Measurements from ENCODE around the gene AUTS2.
"Not testable (repeated sequence)": the region's sequence is repeated elsewhere in the genome, so short reads cannot be mapped to it uniquely, and the experiment has no call there.

AUTS2 gene

DNA sequence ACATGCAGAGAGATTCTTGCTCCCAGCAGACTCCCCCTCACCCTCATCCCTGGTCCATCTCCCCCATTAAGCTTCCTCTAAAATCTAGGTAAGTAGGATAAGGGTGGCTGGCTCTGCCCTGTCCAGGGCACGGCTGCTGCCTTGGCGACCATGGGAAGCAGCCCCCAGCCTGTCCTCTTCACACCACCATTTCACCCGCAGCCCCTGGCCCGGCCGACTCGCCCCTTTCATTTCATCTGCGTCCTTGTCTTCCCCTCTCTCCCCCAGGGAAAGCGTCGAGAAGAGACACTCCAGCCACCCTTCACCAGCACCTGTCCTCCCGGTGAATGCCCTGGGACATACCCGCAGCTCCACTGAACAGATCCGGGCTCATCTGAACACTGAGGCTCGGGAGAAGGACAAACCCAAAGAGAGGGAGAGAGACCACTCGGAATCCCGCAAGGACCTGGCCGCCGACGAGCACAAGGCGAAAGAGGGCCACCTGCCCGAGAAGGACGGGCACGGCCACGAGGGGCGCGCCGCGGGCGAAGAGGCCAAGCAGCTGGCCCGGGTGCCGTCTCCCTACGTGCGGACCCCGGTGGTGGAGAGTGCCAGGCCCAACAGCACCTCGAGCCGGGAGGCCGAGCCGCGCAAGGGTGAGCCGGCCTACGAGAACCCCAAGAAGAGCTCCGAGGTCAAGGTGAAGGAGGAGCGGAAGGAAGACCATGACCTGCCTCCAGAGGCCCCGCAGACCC, 1191.4 kb downstream of the AUTS2 start:
- DNase-seq, result no peak

DNA sequence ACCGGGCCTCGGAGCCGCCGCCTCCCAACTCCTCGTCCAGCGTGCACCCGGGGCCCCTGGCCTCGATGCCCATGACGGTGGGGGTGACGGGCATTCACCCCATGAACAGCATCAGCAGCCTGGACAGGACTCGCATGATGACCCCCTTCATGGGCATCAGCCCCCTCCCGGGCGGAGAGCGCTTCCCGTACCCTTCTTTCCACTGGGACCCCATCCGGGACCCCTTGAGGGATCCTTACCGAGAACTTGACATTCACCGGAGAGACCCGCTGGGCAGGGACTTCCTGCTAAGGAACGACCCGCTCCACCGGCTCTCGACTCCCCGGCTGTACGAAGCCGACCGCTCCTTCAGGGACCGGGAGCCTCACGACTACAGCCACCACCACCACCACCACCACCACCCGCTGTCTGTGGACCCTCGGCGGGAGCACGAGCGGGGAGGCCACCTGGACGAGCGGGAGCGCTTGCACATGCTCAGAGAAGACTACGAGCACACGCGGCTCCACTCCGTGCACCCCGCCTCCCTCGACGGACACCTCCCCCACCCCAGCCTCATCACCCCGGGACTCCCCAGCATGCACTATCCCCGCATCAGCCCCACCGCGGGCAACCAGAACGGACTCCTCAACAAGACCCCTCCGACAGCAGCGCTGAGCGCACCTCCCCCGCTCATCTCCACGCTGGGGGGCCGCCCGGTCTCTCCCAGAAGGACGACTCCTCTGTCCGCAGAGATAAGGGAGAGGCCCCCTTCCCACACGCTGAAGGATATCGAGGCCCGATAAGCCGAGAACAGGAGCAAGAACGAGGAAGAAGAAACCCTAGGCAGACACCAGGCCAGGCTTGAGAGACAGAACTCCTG, 1192.2 kb downstream of the AUTS2 start:
- DNase-seq, result no peak

DNA sequence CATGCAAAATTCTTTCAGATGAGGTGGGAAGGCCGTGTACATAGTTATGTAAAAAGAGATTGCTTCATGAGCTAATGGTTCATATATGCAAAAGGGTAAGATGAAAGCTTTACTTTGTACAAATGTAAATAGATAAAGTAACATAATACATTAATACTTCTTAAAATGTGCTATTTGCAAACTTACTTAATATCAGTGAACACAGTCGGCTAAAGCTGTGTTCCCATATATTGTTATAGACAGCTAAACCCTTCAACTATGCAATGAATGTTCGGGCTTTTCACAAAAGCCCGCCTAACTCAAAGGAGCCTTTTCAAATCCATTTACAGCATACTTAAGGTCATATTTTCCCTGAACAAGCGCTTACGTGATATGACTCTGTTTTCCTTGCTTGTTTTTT, 1193.1 kb downstream of the AUTS2 start:
- DNase-seq, result no peak

DNA sequence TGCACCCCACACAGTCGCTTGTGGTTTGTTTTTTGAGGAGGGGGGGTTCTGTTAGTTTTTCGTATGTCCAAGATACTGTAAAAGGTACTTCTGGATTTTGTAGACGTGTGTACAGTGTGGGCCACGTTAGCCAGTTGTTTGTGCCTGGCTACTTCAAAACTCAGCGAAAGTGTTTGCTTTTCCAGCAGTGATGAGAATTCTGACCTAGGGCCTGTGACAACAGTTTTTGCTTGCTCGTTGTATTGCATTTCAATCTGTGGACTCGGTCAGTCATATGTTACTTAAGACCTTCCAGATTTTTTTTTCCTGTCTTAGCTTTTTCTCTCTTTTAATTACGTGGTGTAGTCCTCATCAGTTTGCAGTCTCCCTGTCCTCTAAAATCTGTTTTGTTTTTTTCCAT, 1194.8 kb downstream of the AUTS2 start:
- DNase-seq, result no peak

DNA sequence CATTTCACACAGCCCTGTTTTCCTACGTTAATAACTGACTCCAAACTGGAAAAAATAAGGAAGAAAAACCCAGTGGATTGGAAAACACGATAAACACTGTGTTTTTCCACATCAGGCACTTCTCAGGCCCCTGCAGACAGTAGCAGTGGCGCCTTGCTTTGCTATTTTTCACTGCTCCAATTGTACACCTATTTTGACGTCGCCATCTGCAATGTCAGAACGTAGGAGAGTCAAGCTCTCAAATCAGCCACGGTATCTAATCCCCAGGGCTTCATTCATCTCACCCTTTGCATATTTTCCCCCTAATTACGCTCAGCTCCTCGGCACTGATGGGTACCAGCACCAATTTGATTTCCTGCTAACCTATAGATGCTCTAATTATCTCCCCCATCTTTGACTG, 1195.5 kb downstream of the AUTS2 start:
- no peak for DNase-seq

- DNase-seq, result no peak
Observed at GRCh38 chr7:70794962-70795361, 1196.7 kb downstream of the AUTS2 start.

GRCh38 chr7:70795948-70796347, 1197.7 kb downstream of the AUTS2 start:
- DNase-seq, result no peak

GRCh38 chr7:70797109-70797514, 1198.8 kb downstream of the AUTS2 start:
- DNase-seq, result no peak

DNA sequence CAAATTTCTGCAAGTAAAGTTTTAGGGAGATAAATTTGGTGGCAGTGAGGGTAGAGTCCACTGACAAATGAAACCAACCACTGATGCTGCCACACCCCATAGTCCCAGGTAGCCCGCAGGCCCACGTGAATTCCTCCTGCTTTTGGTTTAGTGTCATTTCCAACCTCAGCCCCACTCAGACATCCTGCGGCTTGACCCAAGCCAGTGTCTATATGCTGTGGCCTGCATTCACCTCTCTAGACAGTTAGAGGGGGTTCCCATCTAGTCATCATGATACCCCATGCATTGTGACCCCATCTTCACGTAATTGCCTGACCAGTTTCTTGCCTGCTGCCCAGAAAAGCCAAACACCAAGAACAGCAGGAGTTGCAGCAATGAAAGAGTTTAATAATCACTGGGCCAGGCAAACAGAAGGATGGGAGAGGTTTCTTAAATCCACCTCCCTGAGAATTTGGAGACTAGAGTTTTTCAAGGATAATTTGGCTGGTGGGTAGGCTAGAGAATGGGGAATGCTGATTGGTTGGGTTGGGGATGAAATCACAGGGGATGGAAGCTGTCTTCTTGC, 1201.6 kb downstream of the AUTS2 start:
- DNase-seq, result no peak

DNA sequence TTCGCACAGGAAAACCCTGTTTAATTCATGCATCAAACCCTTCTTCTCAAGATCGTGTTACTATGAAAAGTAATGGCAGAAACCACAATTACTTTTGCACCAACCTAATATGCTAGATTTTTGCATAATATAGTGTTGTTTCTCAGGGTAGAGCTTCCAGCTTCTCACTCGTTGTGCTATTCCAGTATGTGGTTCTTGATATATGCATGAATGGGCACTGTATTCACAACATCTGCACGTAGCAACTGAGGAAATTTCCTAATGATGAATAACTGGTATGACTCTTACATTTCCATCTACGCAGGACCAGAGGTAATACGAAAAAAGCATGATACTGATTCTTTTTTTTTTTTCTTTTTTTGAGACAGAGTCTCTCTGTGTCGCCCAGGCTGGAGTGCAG, 1207.1 kb downstream of the AUTS2 start:
- DNase-seq, result no peak

- no peak for DNase-seq
Observed at GRCh38 chr7:70807650-70808049, 1209.4 kb downstream of the AUTS2 start.

GRCh38 chr7:70808876-70809275, 1210.6 kb downstream of the AUTS2 start:
- no peak for DNase-seq

- DNase-seq, result no peak
Observed at GRCh38 chr7:70810558-70811139, 1212.4 kb downstream of the AUTS2 start.

DNA sequence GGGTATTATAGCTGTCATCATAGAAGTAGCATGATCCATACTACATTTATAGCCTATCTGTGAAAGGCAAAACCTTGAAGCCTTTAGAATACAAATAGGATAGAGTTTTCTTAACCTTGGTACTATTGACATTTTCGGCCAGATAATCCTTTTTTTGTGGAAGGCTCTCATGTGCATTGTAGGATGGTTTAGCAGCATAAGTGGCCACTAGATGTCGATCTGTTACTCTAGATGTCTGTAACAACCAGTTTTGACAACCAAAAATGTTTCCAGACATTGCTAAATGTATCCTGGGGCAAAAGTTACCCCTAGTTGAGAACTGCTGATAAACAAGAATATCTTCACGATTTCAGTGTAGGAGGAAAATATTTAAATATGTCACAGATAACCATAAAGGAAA, 1214.2 kb downstream of the AUTS2 start:
- DNase-seq, result no peak

DNA sequence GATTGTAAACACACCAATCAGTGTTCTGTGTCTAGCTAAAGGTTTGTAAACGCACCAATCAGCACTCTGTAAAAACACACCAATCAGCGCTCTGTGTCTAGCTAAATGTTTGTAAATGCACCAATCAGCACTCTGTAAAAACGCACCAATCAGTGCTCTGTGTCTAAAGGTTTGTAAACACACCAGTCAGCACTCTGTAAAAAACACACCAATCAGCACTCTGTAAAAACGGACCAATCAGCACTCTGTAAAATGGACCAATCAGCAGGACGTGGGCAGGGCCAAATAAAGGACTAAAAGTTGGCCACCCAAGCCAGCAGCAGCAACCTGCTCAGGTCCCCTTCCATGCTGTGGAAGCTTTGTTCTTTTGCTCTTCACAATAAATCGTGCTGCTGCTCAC, 1224.2 kb downstream of the AUTS2 start:
- DNase-seq, result not testable (repeated sequence)

DNA sequence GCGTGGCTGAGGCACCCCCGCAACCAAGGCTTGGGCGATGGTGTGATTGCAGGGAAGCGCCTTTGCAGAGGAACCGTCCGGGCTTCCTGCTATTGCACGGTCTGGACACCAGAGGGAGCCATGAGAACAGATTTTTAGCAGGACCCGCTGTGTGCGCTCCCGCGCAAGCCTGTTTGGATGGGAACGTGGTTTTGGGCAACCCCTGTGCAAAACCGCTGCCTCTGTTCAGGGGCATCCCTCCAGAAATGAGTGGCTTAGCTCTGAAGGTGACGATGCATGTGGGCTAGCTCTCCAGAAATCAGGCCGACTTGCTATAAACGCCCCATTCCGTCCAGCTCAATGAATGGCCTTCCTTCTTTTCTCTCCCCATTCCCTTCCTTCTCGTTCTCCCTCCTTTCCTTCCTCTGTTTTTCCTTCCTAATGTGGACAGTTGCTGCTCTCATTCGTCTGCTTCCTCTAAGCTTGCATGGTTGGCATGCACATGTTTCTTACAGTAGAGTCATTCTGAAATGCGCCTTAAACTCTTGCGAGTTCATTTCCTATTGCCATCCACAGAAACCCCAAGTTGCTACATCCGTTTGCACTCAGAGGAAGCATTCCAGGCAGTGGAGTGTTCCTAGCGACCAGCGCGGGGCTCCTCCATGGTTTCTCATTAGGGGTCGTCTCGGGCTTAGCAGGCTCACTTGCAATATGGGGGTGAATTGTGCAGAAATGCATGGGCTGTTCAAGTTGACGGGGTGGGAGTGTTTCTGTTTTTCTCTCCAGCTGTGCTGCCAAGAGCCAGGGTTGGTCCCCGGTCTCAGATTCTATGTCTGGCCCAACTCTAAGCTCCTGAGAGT, 1231.2 kb downstream of the AUTS2 start:
- DNase-seq, result peak; percentile 3

DNA sequence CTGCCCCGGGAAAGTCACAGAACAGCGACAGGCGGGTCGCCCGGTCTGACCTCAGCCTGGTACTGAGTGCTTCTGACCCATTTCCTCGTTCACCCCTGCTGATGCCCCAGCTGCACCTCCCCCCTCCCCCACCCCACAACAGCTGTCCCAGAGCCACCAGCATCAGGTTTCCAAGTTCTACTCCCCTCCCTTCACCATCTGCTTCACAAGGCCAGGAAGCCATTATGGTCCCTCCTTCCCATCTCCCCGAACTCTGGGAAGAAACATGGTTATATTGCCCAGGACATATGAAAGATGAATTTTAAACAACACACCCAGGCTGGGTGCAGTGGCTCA, 1231.8 kb downstream of the AUTS2 start:
- DNase-seq, result no peak

- no peak for DNase-seq
Observed at GRCh38 chr7:70830426-70830825, 1232.2 kb downstream of the AUTS2 start.

DNA sequence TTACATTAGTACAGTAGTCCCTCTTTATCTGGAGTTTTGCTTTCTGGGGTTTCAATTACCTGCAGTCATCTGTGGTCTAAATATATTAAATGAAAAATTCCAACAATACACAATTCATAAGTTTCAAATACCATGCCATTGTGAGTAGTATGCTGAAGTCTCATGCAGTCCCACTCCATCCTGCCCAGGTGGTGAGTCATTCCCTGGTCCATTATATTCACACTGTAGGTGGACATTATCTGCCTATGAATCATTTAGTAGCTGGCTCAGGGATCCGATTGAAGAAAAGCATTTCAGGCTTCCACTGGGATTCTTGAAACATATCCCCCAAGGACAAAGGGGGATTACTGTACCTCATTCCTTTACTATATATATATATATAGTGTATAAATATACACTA, 1235.5 kb downstream of the AUTS2 start:
- peak; percentile 4 for DNase-seq

- no peak for DNase-seq
Observed at GRCh38 chr7:70834424-70834823, 1236.1 kb downstream of the AUTS2 start.

- DNase-seq, result no peak
Observed at GRCh38 chr7:70835658-70836057, 1237.4 kb downstream of the AUTS2 start.

DNA sequence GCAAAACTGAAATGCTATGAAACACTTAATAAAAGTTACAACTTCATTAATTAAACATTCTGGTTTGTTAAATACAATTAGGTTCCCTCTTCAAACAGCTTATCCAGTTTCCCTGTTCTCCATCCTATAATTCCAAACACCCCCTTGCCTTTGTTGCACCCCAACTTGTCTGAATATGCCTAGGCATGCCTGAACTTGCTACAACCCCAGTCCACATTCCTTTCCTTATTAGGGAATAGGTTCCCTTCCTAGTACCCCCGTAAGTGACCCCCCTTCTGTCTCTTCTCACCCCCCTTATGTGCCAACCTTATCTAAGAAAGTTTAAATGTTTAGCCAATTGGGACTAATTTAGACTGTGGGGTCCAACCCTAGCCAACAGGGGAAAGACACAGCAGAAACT, 1238.0 kb downstream of the AUTS2 start:
- no peak for DNase-seq

GRCh38 chr7:70836946-70837345, 1238.7 kb downstream of the AUTS2 start:
- DNase-seq, result no peak

All from amniotic stem cell (primary cell).